Ishikawa (cell line): ENCODE data around the gene LRTM2.

Source experiments
- CEBPB ChIP-seq: IDR thresholded peaks from 2 replicates; pipeline ENCODE4 v1.6.1; 2012
- CREB1 ChIP-seq: IDR thresholded peaks from 2 replicates; pipeline ENCODE4 v1.6.1; 2012; ENCODE audit warnings: low read depth
- EP300 ChIP-seq: IDR thresholded peaks from 2 replicates; pipeline ENCODE4 v1.6.1; 2012; ENCODE audit warnings: borderline replicate concordance
- MAX ChIP-seq: IDR thresholded peaks from 2 replicates; pipeline ENCODE4 v1.6.1; 2012
- RAD21 ChIP-seq: IDR thresholded peaks from 2 replicates; pipeline ENCODE4 v1.6.1; 2012; ENCODE audit warnings: low read depth
- REST ChIP-seq: IDR thresholded peaks from 2 replicates; pipeline ENCODE4 v1.6.1; 2012; ENCODE audit warnings: low read depth, mild to moderate bottlenecking
- TAF1 ChIP-seq: IDR thresholded peaks from 2 replicates; pipeline ENCODE4 v1.6.1; 2012; ENCODE audit warnings: low read depth, mild to moderate bottlenecking
- TCF12 ChIP-seq: IDR thresholded peaks from 2 replicates; pipeline ENCODE4 v1.6.1; 2012; ENCODE audit warnings: low read depth
- YY1 ChIP-seq: IDR thresholded peaks from 2 replicates; pipeline ENCODE4 v1.6.1; 2012; ENCODE audit warnings: low read depth
- ZBTB7A ChIP-seq: IDR thresholded peaks from 2 replicates; pipeline ENCODE4 v1.6.1; 2012; ENCODE audit warnings: low read depth

- no peak for TF ChIP-seq EP300
- no peak for TF ChIP-seq MAX
- no peak for TF ChIP-seq RAD21
- no peak for TF ChIP-seq TAF1
- no peak for TF ChIP-seq TCF12
- no peak for TF ChIP-seq REST
- no peak for TF ChIP-seq ZBTB7A
- TF ChIP-seq YY1, result no peak
- TF ChIP-seq CREB1, result no peak
- no peak for TF ChIP-seq CEBPB
Observed at GRCh38 chr12:1779783-1780182, 40.6 kb upstream of the LRTM2 start.
